ENCODE data around the gene KDM1B.
A peak's percentile ranks its signal among the peaks of the same experiment; 100 is the strongest.

KDM1B gene

DNA sequence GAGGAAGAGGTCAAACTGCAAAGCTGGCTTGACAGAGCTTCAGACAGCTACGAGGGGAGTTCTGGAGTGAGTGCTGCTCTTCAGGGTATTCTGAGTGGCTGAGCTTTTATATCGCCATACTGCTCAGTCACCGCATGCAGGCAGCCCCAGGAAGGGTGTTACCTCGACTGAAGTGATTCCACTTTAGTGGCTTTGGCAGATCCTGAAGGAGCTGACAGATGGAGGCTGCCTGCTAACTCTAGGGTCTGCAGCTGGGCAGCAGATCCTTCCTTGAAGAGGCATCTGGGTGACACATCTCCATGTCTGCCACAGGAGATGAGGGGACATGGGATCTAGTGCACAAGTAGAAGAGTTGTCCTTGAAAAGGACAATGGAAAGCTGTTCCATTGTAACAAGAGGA lies 112.8 kb downstream of the KDM1B start:
- TF ChIP-seq NFIC (IDR thresholded peaks at IDR 0.05) (no peak), CEBPB (IDR thresholded peaks at IDR 0.05) (no peak), FOXM1 (IDR thresholded peaks at IDR 0.05; ENCODE audit: borderline replicate concordance, low read depth) (no peak), REST (IDR thresholded peaks at IDR 0.05; ENCODE audit: low read depth) (no peak), EP300 (IDR thresholded peaks at IDR 0.05; ENCODE audit: borderline replicate concordance) (no peak), YY1 (IDR thresholded peaks at IDR 0.05; ENCODE audit: low read depth) (no peak), EGR1 (IDR thresholded peaks at IDR 0.05) (no peak), RAD21 (IDR thresholded peaks at IDR 0.05; ENCODE audit: low read depth) (no peak), TAF1 (IDR thresholded peaks at IDR 0.05; ENCODE audit: low read depth) (no peak), TEAD4 (IDR thresholded peaks at IDR 0.05) (no peak), TCF12 (IDR thresholded peaks at IDR 0.05; ENCODE audit: low read depth) (no peak), ZBTB7A (IDR thresholded peaks at IDR 0.05; ENCODE audit: low read depth) (no peak), CREB1 (IDR thresholded peaks at IDR 0.05; ENCODE audit: low read depth) (no peak)
- TF ChIP-seq, protein P1, sequence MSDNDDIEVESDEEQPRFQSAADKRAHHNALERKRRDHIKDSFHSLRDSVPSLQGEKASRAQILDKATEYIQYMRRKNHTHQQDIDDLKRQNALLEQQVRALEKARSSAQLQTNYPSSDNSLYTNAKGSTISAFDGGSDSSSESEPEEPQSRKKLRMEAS (IDR thresholded peaks at IDR 0.05): no peak
- TF ChIP-seq, protein P2, sequence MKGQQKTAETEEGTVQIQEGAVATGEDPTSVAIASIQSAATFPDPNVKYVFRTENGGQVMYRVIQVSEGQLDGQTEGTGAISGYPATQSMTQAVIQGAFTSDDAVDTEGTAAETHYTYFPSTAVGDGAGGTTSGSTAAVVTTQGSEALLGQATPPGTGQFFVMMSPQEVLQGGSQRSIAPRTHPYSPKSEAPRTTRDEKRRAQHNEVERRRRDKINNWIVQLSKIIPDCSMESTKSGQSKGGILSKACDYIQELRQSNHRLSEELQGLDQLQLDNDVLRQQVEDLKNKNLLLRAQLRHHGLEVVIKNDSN (IDR thresholded peaks at IDR 0.05): no peak

GRCh38 chr6:18269253-18269652 lies 114.0 kb downstream of the KDM1B start:
- TF ChIP-seq, protein P2 (IDR thresholded peaks at IDR 0.05): peak; percentile 21; the same call in 1 of the 2 replicates
- TF ChIP-seq, protein P1 (IDR thresholded peaks at IDR 0.05): no peak

DNA sequence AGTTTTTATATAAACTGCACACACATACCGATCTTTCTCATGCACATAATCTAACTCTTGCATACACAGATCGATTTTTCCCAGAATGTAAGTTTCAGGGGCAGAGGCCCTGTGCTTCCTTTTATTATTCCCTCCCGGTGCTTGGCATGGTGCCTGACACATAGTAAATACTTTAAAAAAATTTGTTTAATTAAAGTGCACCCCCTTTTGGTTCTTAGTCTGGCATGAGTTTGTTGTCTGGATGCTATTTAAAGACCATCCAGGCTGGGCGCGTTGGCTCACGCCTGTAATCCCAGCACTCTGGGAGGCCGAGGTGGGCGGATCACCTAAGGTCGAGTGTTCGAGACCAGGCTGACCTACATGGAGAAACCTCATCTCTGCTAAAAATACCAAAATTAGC lies 114.5 kb downstream of the KDM1B start:
- no peak for TF ChIP-seq TAF1 (IDR thresholded peaks at IDR 0.05; ENCODE audit: low read depth)

- TF ChIP-seq NFIC (IDR thresholded peaks at IDR 0.05): no peak
Observed at GRCh38 chr6:18270216-18270615, 115.0 kb downstream of the KDM1B start.
